GM21723 (cell line): Measurements from ENCODE around the gene LSM11.

Experiments used
- ATAC-seq: cut with Tn5 transposase; IDR thresholded peaks from one replicate; pipeline ENCODE4 v1.9.1; 2021; ENCODE audit warnings: mild to moderate bottlenecking, moderate library complexity; ENCODE audit not compliant: unreplicated experiment

Gene LSM11

DNA sequence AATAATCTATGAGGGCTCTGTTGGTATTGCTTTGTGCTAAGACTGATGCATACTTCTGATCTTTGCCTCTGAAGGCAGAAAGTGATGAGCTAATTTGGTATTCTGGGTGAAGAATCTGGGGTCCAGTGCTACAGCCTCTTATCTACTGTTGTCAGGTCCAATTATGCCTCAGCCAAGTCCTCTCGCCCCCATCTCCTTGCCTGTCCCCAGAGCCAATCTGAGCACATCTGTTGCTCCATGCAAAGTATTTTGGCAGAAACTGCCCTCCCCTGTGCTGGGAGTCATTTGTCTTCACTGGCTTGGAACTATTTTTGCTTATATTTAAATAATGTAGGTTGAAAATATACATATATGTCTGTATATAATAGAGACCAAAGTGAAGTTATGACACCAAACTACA lies 23.4 kb downstream of the LSM11 start:
- ATAC-seq: no peak

DNA sequence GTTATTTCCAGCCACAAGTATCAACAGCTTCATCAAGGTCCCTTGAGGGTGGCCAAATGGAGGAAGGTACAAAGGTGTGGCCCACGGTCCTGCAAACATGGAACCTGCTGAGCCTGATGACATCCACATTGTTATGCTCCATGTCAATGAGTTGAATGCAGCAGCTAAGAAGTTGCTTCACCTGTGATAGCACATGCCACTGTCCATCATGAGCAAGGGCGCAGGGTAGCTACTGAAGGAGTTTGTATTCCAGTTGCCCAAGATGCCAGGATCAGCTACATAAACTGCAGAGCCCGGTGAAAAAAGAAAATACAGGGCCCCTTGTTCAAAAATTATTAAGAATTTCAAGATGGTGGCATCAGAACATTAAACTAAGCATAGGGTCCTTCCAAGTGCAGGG lies 24.2 kb downstream of the LSM11 start:
- no peak for ATAC-seq

- ATAC-seq: no peak
These were observed 27.2 kb downstream of the LSM11 start for GRCh38 chr5:157770665-157771064.

DNA sequence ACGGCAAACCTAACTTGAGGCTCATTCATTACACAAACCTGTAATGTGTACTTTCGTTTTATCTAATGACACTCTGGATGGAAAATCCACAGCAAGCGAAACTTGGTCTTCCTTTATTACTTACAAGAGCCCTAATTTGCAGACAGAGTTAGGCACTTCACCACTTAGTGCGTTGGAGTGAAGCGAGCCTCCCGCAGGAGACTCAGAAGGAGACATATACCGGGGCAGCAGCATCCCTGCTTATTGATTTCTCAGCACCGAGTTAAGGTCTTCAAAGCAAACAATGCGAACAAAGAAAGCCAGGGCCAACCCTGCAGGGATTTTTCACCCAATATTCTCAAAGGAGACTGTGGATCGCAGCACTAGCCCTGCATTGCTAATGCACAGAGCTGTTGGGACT lies 28.6 kb downstream of the LSM11 start:
- ATAC-seq: no peak

- no peak for ATAC-seq
These were observed 34.8 kb downstream of the LSM11 start for GRCh38 chr5:157778121-157778805.

- no peak for ATAC-seq
These were observed 35.7 kb downstream of the LSM11 start for GRCh38 chr5:157779221-157779620.

DNA sequence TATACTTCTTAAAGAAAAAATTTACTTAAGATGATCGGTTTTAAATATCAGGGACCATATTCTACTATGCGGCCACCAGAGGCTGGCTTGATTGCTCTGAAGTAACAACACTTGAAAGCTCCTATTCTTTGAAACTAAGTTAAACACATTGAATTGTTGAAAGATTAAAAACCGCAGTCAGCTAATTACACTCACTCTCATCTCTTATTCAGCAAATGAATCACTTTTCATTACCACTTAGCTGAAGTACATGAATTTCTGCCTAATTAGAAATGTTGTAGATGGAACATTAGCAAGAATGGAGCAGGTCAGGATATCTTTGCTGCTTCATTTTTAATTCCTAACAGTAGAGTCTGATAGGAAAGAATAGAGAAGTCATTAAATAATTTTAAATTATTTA lies 42.3 kb downstream of the LSM11 start:
- ATAC-seq: no peak

- ATAC-seq: no peak
These were observed 49.8 kb downstream of the LSM11 start for GRCh38 chr5:157793301-157793700.

- ATAC-seq: no peak
These were observed 56.1 kb downstream of the LSM11 start for GRCh38 chr5:157799578-157799977.

DNA sequence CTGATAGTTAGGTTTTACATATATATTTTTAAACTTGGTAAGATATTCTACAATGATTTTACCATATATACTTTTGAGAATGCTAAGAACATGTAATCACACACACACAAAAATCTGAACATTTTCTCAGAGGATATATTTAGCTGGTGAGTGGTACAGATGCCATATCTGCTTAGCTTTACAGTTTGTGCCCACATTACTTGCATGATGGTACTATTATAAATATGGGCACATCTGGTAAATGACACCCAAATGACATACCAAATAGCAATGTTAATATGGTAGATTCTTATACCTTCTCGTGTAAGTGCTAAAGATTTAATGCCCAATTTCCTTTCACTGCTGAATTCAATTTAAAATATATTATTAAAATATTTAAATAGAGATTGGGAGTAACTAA lies 56.6 kb downstream of the LSM11 start:
- no peak for ATAC-seq

DNA sequence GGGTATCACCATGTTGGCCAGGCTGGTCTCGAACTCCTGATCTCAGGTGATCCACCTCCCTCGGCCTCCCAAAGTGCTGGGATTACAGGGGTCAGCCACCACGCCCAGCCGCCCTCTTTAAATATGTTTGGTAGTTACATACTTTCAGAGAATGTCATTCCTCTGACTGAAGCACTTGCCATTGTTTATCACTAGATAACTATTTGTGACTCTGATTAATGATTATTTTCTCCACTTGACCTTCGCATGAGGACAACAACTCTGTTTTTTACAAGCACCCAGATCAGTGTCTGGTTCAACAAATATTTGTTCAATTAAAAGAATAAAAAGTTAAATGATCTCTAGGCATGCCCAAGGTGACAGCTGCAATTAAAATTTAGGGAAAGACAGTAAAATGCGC lies 59.2 kb downstream of the LSM11 start:
- ATAC-seq: no peak

GRCh38 chr5:157808043-157808442 lies 64.5 kb downstream of the LSM11 start:
- no peak for ATAC-seq
